Measurements from ENCODE around the gene CADPS.

DNA sequence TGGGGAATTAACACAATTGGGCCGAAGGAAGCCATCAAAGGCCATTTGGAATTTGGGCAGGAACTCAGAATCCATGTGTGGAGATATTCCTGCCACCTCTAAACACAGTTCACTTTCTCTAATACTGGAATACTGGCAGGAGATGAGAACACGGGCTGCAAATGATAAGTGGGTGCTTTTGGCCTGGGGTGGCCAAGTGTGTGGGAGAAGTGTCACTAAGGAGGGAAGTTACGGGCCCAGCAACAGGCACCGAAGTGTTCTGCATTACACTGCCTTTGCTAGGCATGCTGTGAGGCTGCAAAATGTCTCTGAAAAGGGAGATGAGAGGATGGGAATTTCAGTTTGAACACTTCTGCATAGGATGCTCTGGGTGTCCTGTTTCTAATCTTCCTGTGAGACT, 412.4 kb downstream of the CADPS start:
- TF ChIP-seq POLR2A (IDR thresholded peaks at IDR 0.05) = no peak
- TF ChIP-seq, protein P1, sequence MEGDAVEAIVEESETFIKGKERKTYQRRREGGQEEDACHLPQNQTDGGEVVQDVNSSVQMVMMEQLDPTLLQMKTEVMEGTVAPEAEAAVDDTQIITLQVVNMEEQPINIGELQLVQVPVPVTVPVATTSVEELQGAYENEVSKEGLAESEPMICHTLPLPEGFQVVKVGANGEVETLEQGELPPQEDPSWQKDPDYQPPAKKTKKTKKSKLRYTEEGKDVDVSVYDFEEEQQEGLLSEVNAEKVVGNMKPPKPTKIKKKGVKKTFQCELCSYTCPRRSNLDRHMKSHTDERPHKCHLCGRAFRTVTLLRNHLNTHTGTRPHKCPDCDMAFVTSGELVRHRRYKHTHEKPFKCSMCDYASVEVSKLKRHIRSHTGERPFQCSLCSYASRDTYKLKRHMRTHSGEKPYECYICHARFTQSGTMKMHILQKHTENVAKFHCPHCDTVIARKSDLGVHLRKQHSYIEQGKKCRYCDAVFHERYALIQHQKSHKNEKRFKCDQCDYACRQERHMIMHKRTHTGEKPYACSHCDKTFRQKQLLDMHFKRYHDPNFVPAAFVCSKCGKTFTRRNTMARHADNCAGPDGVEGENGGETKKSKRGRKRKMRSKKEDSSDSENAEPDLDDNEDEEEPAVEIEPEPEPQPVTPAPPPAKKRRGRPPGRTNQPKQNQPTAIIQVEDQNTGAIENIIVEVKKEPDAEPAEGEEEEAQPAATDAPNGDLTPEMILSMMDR (IDR thresholded peaks at IDR 0.05) = no peak
